Stimulated activated CD4-positive, alpha-beta T cell treated with anti-CD3 and anti-CD28 coated beads, TNF-alpha, amount 100 ng/mL, for 24 hours (primary cell): ENCODE data around the gene SMO.
A peak's percentile ranks its signal among the peaks of the same experiment; 100 is the strongest.
"Not testable (repeated sequence)": the region's sequence is repeated elsewhere in the genome, so short reads cannot be mapped to it uniquely, and the experiment has no call there.

Source experiments
- DNase-seq, 3 experiments: peaks; one replicate each; pipeline ENCODE4 v3.0.0-alpha.2; 2020; ENCODE audit warnings: low read depth in 3 of 3

Gene SMO

GRCh38 chr7:129169686-129170440 is 18.6 kb upstream of the SMO start:
- DNase-seq = peak in 1 of 3 experiments; percentile 25

- no peak for DNase-seq
Observed at GRCh38 chr7:129170441-129171021, 17.9 kb upstream of the SMO start.

GRCh38 chr7:129173861-129174260 is 14.6 kb upstream of the SMO start:
- DNase-seq = not testable (repeated sequence)

- DNase-seq = no peak
Observed at GRCh38 chr7:129176916-129177710, 11.3 kb upstream of the SMO start.

- DNase-seq = no peak
Observed at GRCh38 chr7:129184981-129185670, 3.3 kb upstream of the SMO start.

GRCh38 chr7:129186749-129187260 is 1.6 kb upstream of the SMO start:
- no peak for DNase-seq

GRCh38 chr7:129187681-129188371 is 607 bp upstream of the SMO start:
- no peak for DNase-seq

GRCh38 chr7:129188892-129189660 is 643 bp downstream of the SMO start:
- no peak for DNase-seq

- no peak for DNase-seq
Observed at GRCh38 chr7:129189661-129190310, 1.4 kb downstream of the SMO start.

GRCh38 chr7:129191272-129191671 is 2.8 kb downstream of the SMO start:
- no peak for DNase-seq

- no peak for DNase-seq
Observed at GRCh38 chr7:129193892-129194291, 5.5 kb downstream of the SMO start.

GRCh38 chr7:129197771-129198170 is 9.3 kb downstream of the SMO start:
- DNase-seq = no peak

- DNase-seq = no peak
Observed at GRCh38 chr7:129199406-129199805, 11.0 kb downstream of the SMO start.

GRCh38 chr7:129202058-129202777 is 13.8 kb downstream of the SMO start:
- DNase-seq = no peak

GRCh38 chr7:129203050-129203741 is 14.8 kb downstream of the SMO start:
- no peak for DNase-seq

- DNase-seq = no peak
Observed at GRCh38 chr7:129205126-129205818, 16.8 kb downstream of the SMO start.

GRCh38 chr7:129205987-129206785 is 17.8 kb downstream of the SMO start:
- no peak for DNase-seq
